KMS-11 (cell line): ENCODE results near the gene ENOSF1.

Experiments used
- H2AFZ ChIP-seq: fragments of 200-600 bp; sonication (generic); 2 replicates; pipeline ENCODE4 v1.6.1; 2016; ENCODE audit warnings: antibody characterized with exemption, mixed run types, low read depth
- H3K27ac ChIP-seq: fragments of 200-600 bp; sonication (generic); 2 replicates; pipeline ENCODE4 v1.6.1; 2016; ENCODE audit warnings: mild to moderate bottlenecking, mixed run types
- H3K27me3 ChIP-seq: fragments of 200-600 bp; sonication (generic); 2 replicates; pipeline ENCODE4 v1.6.1; 2017; ENCODE audit warnings: mild to moderate bottlenecking, low read depth, mixed run types, moderate library complexity; ENCODE audit not compliant: insufficient read depth
- H3K36me3 ChIP-seq: fragments of 200-600 bp; sonication (generic); 2 replicates; pipeline ENCODE4 v1.6.1; 2017; ENCODE audit warnings: mild to moderate bottlenecking, mixed run types; ENCODE audit not compliant: insufficient read depth
- H3K4me1 ChIP-seq: fragments of 200-600 bp; sonication (generic); 2 replicates; pipeline ENCODE4 v1.6.1; 2016; ENCODE audit warnings: mild to moderate bottlenecking, low read depth, mixed run types; ENCODE audit not compliant: poor library complexity, severe bottlenecking
- H3K4me2 ChIP-seq: fragments of 200-600 bp; sonication (generic); 2 replicates; pipeline ENCODE4 v1.7.0; 2016; ENCODE audit warnings: mild to moderate bottlenecking, mixed run types
- H3K4me3 ChIP-seq: fragments of 200-600 bp; sonication (generic); IDR thresholded peaks from 2 replicates; pipeline ENCODE4 v1.6.1; 2017; ENCODE audit warnings: low read depth, low read length, mixed read lengths; ENCODE audit not compliant: insufficient read depth
- H3K79me2 ChIP-seq: fragments of 200-600 bp; sonication (generic); 2 replicates; pipeline ENCODE4 v1.6.1; 2016; ENCODE audit warnings: low read depth, mixed run types; ENCODE audit not compliant: insufficient read depth
- H3K9ac ChIP-seq: fragments of 200-600 bp; sonication (generic); 2 replicates; pipeline ENCODE4 v1.6.1; 2016; ENCODE audit warnings: mild to moderate bottlenecking, mixed run types
- H4K20me1 ChIP-seq: fragments of 200-600 bp; sonication (generic); 2 replicates; pipeline ENCODE4 v1.6.1; 2016; ENCODE audit warnings: mild to moderate bottlenecking, mixed run types; ENCODE audit not compliant: insufficient read depth
- TF ChIP-seq, protein P1 (sequence below): fragments of 200-600 bp; sonication (generic); conservative IDR thresholded peaks from 2 replicates; pipeline ENCODE4 v1.6.1; 2017; ENCODE audit warnings: low read depth, mild to moderate bottlenecking, antibody characterized with exemption, low read length, moderate library complexity, mixed read lengths

Gene ENOSF1

DNA sequence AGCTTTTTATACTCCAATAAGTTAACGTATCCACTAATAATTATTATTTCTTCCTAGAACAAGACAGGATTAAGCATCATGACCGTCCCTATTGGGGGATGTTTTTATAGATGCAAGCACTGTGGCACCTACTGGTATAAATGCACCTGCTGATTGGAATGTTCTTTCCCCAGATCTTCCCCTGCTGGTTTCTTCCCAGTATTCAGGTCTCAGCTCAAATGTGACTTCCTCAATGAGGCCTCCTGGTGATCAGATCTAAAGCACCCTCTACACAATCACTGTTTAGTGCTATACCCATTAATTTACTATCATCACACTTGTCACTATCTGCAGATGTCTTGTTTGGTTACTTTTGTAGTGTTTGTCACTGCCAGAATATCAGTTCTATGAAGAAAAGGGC, 58.9 kb downstream of the ENOSF1 start:
- Histone ChIP-seq H2AFZ (no peak overlapping the region), H3K4me1 (peaks cover 37% of the 10 kb centered on the region), H3K4me2 (no peak overlapping the region)

DNA sequence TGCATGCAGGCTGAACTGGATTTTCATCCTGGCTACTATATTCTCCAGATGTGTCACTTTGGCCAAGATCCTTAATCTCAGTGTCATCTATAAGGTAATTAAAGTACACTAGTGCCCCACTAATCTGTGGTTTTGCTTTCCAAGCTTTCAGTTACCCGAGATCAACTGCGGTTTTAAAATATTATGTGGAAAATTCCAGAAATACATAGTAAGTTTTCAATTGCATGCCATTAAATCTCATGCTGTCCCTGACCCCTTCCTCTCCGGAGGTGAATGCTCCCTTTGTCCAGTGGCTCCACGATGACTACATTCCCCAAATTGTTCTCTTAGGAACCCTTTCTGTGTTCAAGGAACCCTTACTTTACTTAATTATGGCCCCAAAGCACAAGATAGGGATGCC, 60.3 kb downstream of the ENOSF1 start:
- Histone ChIP-seq H2AFZ (no peak overlapping the region), H3K27ac (no peak overlapping the region), H3K36me3 (no peaks in the 10 kb centered on the region), H4K20me1 (no peaks in the 10 kb centered on the region), H3K4me1 (peaks cover 37% of the 10 kb centered on the region), H3K27me3 (no peaks in the 10 kb centered on the region), H3K4me2 (no peak overlapping the region), H3K9ac (no peak overlapping the region), H3K4me3 (no peak overlapping the region), H3K79me2 (peaks cover 10% of the 10 kb centered on the region)
- TF ChIP-seq, protein P1, sequence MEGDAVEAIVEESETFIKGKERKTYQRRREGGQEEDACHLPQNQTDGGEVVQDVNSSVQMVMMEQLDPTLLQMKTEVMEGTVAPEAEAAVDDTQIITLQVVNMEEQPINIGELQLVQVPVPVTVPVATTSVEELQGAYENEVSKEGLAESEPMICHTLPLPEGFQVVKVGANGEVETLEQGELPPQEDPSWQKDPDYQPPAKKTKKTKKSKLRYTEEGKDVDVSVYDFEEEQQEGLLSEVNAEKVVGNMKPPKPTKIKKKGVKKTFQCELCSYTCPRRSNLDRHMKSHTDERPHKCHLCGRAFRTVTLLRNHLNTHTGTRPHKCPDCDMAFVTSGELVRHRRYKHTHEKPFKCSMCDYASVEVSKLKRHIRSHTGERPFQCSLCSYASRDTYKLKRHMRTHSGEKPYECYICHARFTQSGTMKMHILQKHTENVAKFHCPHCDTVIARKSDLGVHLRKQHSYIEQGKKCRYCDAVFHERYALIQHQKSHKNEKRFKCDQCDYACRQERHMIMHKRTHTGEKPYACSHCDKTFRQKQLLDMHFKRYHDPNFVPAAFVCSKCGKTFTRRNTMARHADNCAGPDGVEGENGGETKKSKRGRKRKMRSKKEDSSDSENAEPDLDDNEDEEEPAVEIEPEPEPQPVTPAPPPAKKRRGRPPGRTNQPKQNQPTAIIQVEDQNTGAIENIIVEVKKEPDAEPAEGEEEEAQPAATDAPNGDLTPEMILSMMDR: no peak

More for the DNA sequence above, 58.9 kb downstream of the ENOSF1 start:
- Histone ChIP-seq H3K36me3 (no peaks in the 10 kb centered on the region), H3K79me2 (peaks cover 10% of the 10 kb centered on the region), H3K27ac (no peak overlapping the region), H3K9ac (no peak overlapping the region), H4K20me1 (no peaks in the 10 kb centered on the region), H3K27me3 (no peaks in the 10 kb centered on the region), H3K4me3 (no peak overlapping the region)
- TF ChIP-seq, protein P1: no peak

DNA sequence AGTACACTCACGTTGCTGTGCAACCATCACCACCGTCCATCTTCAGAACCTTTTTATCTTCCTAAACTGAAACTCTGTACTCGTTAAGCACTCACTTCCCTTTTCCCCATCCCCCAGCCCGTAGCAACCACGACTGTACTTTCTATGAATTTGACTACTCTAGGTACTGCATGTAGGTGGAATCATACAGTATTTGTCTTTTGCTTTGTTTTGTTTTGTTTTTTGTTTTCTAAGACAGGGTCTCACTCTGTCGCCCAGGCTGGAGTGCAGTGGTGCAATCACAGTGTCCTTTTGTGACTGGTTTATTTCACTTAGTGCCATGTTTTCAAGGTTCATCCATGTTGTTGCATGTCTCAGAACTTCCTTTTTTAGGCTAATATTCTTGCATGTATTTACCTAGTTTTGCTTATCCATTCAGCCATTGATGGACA, 62.0 kb downstream of the ENOSF1 start:
- Histone ChIP-seq H3K79me2 (no peaks in the 10 kb centered on the region), H3K36me3 (no peaks in the 10 kb centered on the region), H3K4me2 (peak overlapping the region; percentile 95), H3K27me3 (no peaks in the 10 kb centered on the region), H4K20me1 (no peaks in the 10 kb centered on the region), H3K9ac (peak overlapping the region; percentile 36; the same call in 1 of the 2 replicates), H3K4me3 (no peak overlapping the region), H3K27ac (peak overlapping the region; percentile 48; the same call in 1 of the 2 replicates), H3K4me1 (peaks cover 27% of the 10 kb centered on the region), H2AFZ (peak overlapping the region; percentile 91)
- TF ChIP-seq, protein P1: no peak

DNA sequence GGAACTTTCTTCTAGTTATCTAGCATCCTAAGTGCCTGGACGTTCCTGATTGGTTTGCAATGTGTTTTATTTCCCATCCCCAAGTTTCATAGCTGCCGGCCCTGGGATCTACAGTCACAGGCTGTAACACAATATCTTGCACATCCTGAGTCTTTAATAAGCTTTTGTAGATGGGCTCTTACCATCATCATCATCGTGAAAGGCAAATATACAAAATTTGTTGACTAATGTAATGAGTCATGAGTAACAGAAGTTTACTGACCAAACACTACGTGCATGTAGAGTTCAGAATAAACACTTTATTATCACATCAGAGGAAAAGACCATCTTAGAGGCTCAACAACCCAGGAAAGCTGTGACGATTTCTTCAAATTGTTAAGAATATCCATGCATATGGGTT, 63.1 kb downstream of the ENOSF1 start:
- H3K4me2 ChIP-seq: no peak overlapping the region
- no peaks in the 10 kb centered on the region for H4K20me1 ChIP-seq
- H2AFZ ChIP-seq: no peak overlapping the region
- H3K79me2 ChIP-seq: no peaks in the 10 kb centered on the region
- H3K4me1 ChIP-seq: peaks cover 26% of the 10 kb centered on the region
- no peaks in the 10 kb centered on the region for H3K27me3 ChIP-seq
- no peaks in the 10 kb centered on the region for H3K36me3 ChIP-seq
- no peak overlapping the region for H3K4me3 ChIP-seq
- TF ChIP-seq, protein P1: no peak
- no peak overlapping the region for H3K9ac ChIP-seq
- H3K27ac ChIP-seq: no peak overlapping the region
